Brain microvascular endothelial cell (primary cell): ENCODE measurements around the gene GPR78.

Source experiments
- DNase-seq: peaks from one replicate; pipeline ENCODE4 v3.0.0-alpha.2; 2020
- H3K27ac ChIP-seq: fragments of 250-450 bp; sonication (Bioruptor Pico); 2 replicates; pipeline ENCODE4 v1.5.1; 2020; ENCODE audit warnings: mild to moderate bottlenecking, moderate library complexity
- H3K27me3 ChIP-seq: fragments of 250-450 bp; sonication (Bioruptor Pico); replicated peaks from 2 replicates; pipeline ENCODE4 v1.5.1; 2020; ENCODE audit warnings: mild to moderate bottlenecking
- H3K36me3 ChIP-seq: fragments of 250-450 bp; sonication (Bioruptor Pico); replicated peaks from 2 replicates; pipeline ENCODE4 v1.5.1; 2020; ENCODE audit warnings: mild to moderate bottlenecking
- H3K4me3 ChIP-seq: 2 replicates; pipeline ENCODE4 v1.5.1; 2011; ENCODE audit warnings: low read depth, mild to moderate bottlenecking, control low read depth, low read length, moderate library complexity
- in situ Hi-C: cut with HindIII; loops from 2 replicates; pipeline ENCODE4 v1.10.0; 2017; ENCODE audit warnings: low sequenced_read_pairs, low pct_ligation_motif_present
- TF ChIP-seq, protein P1 (sequence below): IDR thresholded peaks from 2 replicates; pipeline ENCODE4 v1.5.1; 2011; ENCODE audit warnings: low read depth, mild to moderate bottlenecking, moderate library complexity, low read length, control low read depth, inconsistent platforms; ENCODE audit errors: missing control alignments

GPR78 gene

GRCh38 chr4:8556341-8557150, 23.6 kb upstream of the GPR78 start:
- Histone ChIP-seq H3K36me3 (no peaks in the 10 kb centered on the region), H3K4me3 (no peak overlapping the region), H3K27ac (no peak overlapping the region), H3K27me3 (no peaks in the 10 kb centered on the region)
- TF ChIP-seq, protein P1, sequence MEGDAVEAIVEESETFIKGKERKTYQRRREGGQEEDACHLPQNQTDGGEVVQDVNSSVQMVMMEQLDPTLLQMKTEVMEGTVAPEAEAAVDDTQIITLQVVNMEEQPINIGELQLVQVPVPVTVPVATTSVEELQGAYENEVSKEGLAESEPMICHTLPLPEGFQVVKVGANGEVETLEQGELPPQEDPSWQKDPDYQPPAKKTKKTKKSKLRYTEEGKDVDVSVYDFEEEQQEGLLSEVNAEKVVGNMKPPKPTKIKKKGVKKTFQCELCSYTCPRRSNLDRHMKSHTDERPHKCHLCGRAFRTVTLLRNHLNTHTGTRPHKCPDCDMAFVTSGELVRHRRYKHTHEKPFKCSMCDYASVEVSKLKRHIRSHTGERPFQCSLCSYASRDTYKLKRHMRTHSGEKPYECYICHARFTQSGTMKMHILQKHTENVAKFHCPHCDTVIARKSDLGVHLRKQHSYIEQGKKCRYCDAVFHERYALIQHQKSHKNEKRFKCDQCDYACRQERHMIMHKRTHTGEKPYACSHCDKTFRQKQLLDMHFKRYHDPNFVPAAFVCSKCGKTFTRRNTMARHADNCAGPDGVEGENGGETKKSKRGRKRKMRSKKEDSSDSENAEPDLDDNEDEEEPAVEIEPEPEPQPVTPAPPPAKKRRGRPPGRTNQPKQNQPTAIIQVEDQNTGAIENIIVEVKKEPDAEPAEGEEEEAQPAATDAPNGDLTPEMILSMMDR: no peak
- in situ Hi-C loops: no loop called here
- DNase-seq: peak; percentile 31

GRCh38 chr4:8557151-8558076, 22.8 kb upstream of the GPR78 start:
- H3K27me3 ChIP-seq: no peaks in the 10 kb centered on the region

GRCh38 chr4:8558080-8558960, 21.9 kb upstream of the GPR78 start:
- TF ChIP-seq, protein P1: no peak
- DNase-seq: peak; percentile 15
- H3K27ac ChIP-seq: no peak overlapping the region
- no peaks in the 10 kb centered on the region for H3K36me3 ChIP-seq
- H3K4me3 ChIP-seq: no peak overlapping the region
- no peaks in the 10 kb centered on the region for H3K27me3 ChIP-seq
- in situ Hi-C loops: no loop called here

More at GRCh38 chr4:8557151-8558076, 22.8 kb upstream of the GPR78 start:
- no peak for DNase-seq
- Histone ChIP-seq H3K4me3 (no peak overlapping the region), H3K27ac (no peak overlapping the region), H3K36me3 (no peaks in the 10 kb centered on the region)
- TF ChIP-seq, protein P1: no peak
- in situ Hi-C loops: no loop called here

GRCh38 chr4:8559011-8559410, 21.2 kb upstream of the GPR78 start:
- H3K27ac ChIP-seq: no peak overlapping the region
- TF ChIP-seq, protein P1: no peak
- no peaks in the 10 kb centered on the region for H3K27me3 ChIP-seq
- no peaks in the 10 kb centered on the region for H3K36me3 ChIP-seq
- DNase-seq: no peak
- no peak overlapping the region for H3K4me3 ChIP-seq
- in situ Hi-C loops: no loop called here

DNA sequence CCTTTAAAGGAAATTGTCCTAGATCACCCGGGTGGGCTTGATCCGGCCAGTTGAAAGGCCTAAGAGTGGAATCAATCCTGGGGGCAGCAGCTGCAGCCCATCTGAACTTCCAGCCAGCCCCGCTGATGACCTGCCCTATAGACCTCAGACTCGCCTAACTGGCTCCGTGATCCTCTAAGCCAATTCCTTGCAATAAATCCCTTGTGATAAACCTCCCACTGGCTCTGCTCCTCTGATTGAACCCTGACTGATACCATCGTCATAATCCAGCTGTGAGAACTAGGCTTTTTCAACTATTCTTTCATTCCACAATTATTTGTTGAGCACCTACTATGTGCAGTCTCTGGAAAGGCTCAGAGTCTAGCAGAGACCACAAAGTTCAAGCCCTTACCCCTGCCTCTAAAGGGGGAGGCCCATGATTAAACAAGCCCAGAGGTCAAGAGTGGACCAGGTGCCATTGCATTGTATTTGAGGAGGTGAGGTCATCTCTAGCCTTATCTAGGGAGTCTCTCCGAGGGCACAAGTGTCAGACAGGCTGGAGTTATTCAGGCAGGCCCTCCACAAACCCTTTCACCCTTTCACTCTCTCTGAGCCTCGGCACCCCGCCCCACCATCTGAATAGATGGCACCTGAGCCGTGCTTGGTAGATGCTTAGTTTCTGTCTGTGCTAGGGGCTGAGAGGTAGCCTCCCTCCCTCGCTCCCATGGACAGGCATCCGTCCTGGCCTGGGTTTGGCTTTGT, 20.5 kb upstream of the GPR78 start:
- Histone ChIP-seq H3K36me3 (no peaks in the 10 kb centered on the region), H3K27ac (no peak overlapping the region), H3K4me3 (no peak overlapping the region), H3K27me3 (no peaks in the 10 kb centered on the region)
- in situ Hi-C loops: no loop called here
- DNase-seq: no peak
- TF ChIP-seq, protein P1: no peak
